Germinal center (tissue), 1 donor: ENCODE data around the gene TXN.
"Not testable (repeated sequence)": the region's sequence is repeated elsewhere in the genome, so short reads cannot be mapped to it uniquely, and the experiment has no call there.

ENCODE experiments used
- DNase-seq: peaks from one replicate; pipeline ENCODE4 v3.0.0; 2012; ENCODE audit warnings: mixed read lengths, low spot score

TXN gene

GRCh38 chr9:110208031-110208430 lies 48.3 kb downstream of the TXN start, which contains the start of gene C9orf152:
TSS of gene C9orf152 (minus strand) at chr9:110208159. CDS start at chr9:110207579, 580 bp downstream.
- no peak for DNase-seq

GRCh38 chr9:110207071-110207641 lies 49.2 kb downstream of the TXN start:
- no peak for DNase-seq

GRCh38 chr9:110206389-110206788 lies 49.9 kb downstream of the TXN start:
- no peak for DNase-seq

GRCh38 chr9:110205612-110206011 lies 50.7 kb downstream of the TXN start:
- not testable (repeated sequence) for DNase-seq

GRCh38 chr9:110202232-110202631 lies 54.1 kb downstream of the TXN start:
- DNase-seq: no peak

- DNase-seq: no peak
Measured at GRCh38 chr9:110199643-110200042, 56.7 kb downstream of the TXN start.

GRCh38 chr9:110198357-110198756 lies 58.0 kb downstream of the TXN start:
- DNase-seq: no peak

GRCh38 chr9:110197330-110198187 lies 58.7 kb downstream of the TXN start:
- DNase-seq: no peak

- not testable (repeated sequence) for DNase-seq
Measured at GRCh38 chr9:110196084-110196499, 60.2 kb downstream of the TXN start.
